Measurements from ENCODE around the gene GFI1B. TPM values are rescaled to one million over a fixed set of nuclear protein-coding genes. Genes with fewer than 3 reads are reported as not detected.
A peak's percentile ranks its signal among the peaks of the same experiment; 100 is the strongest.
"Not testable (repeated sequence)": the region's sequence is repeated elsewhere in the genome, so short reads cannot be mapped to it uniquely, and the experiment has no call there.

The GFI1B gene
- total RNA-seq, 1 experiment from 2014 or later = 0.53 TPM

DNA sequence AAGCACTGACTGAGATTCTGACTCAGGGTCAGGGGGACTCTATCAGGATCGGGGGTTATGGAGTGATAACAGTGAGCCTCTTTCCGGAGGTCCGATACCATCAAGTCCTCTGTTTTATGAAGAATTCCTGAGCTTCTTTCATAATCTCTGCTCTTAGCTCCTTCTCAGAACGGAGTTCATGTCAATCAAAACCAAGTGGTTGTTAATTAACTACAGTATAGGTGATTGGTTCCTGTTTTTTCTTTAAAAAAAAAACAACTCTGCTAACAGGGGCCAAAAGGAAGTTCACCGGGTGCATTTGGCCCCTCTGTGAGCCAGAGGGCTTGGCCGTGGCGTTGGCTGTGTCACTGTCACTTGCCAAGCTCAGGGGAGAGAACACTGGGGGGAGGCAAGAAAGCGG lies 4.0 kb downstream of the GFI1B start:
- H3K4me3 ChIP-seq = no peak overlapping the region
- no peaks in the 10 kb centered on the region for H3K36me3 ChIP-seq
- H3K9me3 ChIP-seq (replicated peaks) = no peaks in the 10 kb centered on the region
- no peak overlapping the region for H3K27ac ChIP-seq
- DNase-seq = no peak
- H3K27me3 ChIP-seq = peaks cover 82% of the 10 kb centered on the region
- peaks cover 11% of the 10 kb centered on the region; the same call in 1 of the 2 replicates for H3K4me1 ChIP-seq

DNA sequence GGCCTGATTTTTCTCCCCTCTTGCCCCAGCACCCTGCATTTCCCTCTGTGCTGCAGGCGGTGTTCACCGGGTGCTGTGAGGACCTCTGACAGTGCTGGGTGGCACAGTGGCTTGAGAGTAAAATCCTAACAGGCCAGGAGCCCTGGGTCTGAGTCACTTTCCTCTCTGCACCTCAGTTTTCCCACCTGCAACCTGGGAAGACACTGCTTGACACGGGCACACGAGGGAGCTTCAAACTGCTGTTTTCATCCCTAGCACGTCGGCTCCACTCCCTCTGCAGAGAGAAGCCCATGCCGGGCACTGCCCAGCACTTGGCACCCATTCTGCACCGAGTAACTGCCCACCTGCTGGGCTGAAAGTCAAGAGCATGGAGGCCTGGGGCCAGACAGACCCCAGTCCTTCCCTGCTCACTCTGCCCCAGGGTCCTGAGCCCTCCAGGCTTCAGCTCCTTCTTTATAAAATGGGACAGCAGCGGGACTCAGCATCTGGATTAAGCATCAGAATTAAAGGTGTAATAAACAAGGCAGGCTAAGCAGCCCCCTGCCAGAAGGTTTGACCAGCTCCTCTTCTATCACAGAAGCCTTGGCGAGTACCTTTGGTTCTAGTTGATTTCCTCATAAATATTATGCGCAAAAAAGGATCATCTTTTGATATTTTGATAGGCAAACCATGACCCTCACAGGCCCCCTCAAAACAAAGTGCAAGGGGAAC lies 5.2 kb downstream of the GFI1B start:
- Histone ChIP-seq H3K4me3 (no peak overlapping the region), H3K27ac (no peak overlapping the region), H3K36me3 (no peaks in the 10 kb centered on the region), H3K9me3 (replicated peaks) (no peaks in the 10 kb centered on the region), H3K4me1 (peaks cover 11% of the 10 kb centered on the region; the same call in 1 of the 2 replicates), H3K27me3 (peaks cover 79% of the 10 kb centered on the region)
- no peak for DNase-seq

DNA sequence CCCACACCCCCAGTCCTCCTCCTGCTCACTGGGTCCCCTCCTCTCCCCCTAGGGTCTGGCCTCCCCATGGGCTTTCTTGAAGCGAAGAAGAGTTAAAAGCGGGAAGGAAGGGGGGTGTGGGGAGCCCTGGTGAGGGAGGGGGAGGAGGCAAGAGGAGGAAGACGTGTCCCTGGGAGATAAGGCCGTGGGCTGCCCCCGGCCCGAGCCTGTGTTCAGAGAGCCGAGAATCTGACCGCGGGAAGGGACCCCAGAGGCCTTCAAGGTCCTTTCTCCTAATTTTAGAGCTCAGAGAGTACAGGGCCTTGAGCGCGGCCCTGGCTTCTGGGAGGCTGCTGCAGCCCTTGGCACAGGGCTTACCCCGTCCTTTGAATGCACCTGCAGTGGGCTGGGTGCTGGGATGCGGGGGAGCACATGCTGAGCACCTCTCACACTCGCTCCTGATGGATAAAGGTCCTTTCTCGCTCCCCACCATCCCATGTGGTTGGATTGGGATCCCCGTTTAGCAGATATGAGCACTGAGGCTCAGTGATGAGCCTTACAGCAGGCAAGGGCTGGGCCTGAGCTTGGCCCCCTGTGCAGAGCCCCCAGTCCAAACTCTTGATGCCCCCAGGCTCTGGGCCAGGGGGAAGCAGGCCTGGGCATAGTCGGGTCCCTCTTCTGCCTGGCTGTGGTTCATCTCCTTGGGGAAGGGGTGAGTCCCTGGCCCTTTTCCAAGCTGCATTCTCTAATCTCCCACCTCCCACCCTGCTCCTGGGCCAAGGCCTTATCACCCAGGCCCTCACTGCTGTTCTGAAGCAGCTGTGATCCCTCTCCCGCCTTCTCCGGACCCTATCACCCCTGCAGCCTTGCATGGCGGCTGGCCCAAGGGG lies 5.9 kb downstream of the GFI1B start:
- H3K4me3 ChIP-seq = no peak overlapping the region
- no peaks in the 10 kb centered on the region for H3K36me3 ChIP-seq
- no peaks in the 10 kb centered on the region for H3K9me3 ChIP-seq (replicated peaks)
- no peak for DNase-seq
- peaks cover 11% of the 10 kb centered on the region; the same call in 1 of the 2 replicates for H3K4me1 ChIP-seq
- H3K27ac ChIP-seq = no peak overlapping the region
- H3K27me3 ChIP-seq = peaks cover 73% of the 10 kb centered on the region

DNA sequence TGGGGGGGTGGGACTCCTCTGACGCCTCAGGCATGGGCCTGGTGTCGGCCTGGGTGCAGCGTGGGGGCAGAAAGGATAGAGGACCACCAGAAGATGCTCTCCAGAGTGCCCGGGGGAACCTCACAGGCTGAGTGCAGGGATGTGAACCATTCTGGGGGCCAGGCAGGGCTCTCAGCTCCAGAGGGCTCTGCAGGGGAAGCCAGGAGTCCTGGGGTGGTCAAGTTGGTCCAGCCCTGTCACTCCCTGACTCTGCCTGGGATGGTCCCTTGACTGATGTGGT lies 6.5 kb downstream of the GFI1B start:
- DNase-seq = no peak
- peaks cover 67% of the 10 kb centered on the region for H3K27me3 ChIP-seq
- H3K4me1 ChIP-seq = peaks cover 11% of the 10 kb centered on the region; the same call in 1 of the 2 replicates
- no peaks in the 10 kb centered on the region for H3K9me3 ChIP-seq (replicated peaks)
- no peak overlapping the region for H3K4me3 ChIP-seq
- no peak overlapping the region for H3K27ac ChIP-seq
- no peaks in the 10 kb centered on the region for H3K36me3 ChIP-seq

DNA sequence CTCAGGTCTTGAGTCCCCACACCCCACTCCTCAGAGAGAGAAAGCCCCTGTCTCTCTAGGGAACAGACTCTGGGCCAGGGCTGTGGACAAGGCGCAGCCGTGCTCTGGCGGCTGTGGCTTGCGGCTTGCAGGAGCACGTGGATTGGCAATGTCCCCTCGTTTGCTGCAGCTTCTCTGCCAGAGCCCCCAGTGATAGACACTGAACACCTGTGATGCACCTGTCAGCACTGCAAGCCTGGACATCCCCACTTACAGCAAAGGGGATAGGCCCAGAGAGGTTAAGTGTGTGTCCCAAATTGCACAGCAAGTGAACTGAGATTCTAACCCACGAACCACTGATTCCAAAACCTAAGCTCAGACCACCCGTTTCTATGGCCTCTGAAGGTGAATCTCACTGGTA lies 7.0 kb downstream of the GFI1B start:
- Histone ChIP-seq H3K9me3 (replicated peaks) (no peaks in the 10 kb centered on the region), H3K36me3 (no peaks in the 10 kb centered on the region), H3K27ac (no peak overlapping the region), H3K4me1 (peaks cover 11% of the 10 kb centered on the region; the same call in 1 of the 2 replicates), H3K4me3 (no peak overlapping the region), H3K27me3 (peaks cover 67% of the 10 kb centered on the region)
- DNase-seq = no peak

DNA sequence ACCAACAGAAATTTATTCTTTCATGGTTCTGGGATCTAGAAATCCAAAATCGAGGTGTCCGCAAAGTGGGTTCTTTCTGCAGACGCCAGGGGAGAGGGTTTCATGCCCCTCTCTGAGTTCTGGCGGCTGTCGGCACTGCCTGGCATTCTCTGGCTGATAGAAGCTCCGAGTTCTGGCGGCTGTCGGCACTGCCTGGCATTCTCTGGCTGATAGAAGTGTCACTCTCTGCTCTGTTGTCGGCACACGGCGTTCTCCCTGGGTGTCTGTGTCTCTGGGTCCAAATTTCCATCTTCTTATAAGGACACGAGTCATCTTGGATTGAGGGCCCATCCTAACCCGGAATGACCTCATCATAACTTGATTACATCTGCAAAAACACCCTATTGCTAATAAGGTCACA lies 7.6 kb downstream of the GFI1B start:
- no peaks in the 10 kb centered on the region for H3K36me3 ChIP-seq
- no peak for DNase-seq

DNA sequence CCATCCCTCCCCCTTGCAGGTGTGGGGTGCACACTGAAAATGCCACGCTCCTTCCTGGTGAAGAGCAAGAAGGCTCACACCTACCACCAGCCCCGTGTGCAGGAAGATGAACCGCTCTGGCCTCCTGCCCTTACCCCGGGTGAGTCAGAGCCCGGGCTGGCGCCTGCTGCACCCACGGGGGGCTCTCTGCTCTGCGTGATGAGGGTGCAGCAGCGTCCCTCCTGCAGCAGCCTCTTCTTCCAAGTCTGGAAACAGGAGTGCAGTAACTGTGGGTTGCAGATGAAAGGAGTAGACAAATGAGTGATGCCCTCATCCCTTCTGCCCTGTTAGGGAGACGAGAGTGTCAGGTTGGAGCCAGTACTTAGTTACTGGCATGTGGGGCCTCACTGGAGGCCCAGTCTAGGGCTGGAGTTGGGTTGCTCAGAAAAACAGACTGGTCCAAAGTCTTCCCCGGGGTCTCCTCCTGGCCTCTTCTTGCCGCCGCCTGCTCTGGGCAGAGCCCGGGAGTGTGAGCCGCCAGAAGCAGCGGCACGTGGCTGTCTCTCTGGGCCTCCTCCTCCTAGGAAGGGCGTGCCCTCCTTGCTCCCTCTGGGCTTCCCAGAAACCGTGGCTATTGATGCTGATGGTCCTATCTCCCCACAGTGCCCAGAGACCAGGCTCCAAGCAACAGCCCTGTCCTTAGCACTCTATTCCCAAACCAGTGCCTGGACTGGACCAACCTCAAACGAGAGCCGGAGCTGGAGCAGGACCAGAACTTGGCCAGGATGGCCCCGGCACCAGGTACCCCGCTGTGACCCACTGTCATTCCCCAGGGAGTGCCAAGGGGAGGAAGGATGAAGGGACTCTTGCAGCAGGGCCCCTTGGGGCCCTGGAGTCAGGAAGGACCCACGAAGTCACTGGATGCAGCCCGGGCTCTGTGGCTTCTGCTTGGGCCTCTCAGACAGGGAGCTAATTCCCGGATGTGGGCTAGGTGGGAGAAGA lies 8.4 kb downstream of the GFI1B start:
- Histone ChIP-seq H3K27me3 (peaks cover 70% of the 10 kb centered on the region), H3K36me3 (no peaks in the 10 kb centered on the region), H3K4me1 (peaks cover 11% of the 10 kb centered on the region; the same call in 1 of the 2 replicates), H3K4me3 (no peak overlapping the region), H3K27ac (no peak overlapping the region), H3K9me3 (replicated peaks) (no peaks in the 10 kb centered on the region)
- DNase-seq = peak in 1 of 2 experiments; percentile 37

More for the DNA sequence above, 7.6 kb downstream of the GFI1B start:
- peaks cover 11% of the 10 kb centered on the region; the same call in 1 of the 2 replicates for H3K4me1 ChIP-seq
- H3K9me3 ChIP-seq (replicated peaks) = no peaks in the 10 kb centered on the region
- no peak overlapping the region for H3K27ac ChIP-seq
- no peak overlapping the region for H3K4me3 ChIP-seq
- peaks cover 67% of the 10 kb centered on the region for H3K27me3 ChIP-seq

DNA sequence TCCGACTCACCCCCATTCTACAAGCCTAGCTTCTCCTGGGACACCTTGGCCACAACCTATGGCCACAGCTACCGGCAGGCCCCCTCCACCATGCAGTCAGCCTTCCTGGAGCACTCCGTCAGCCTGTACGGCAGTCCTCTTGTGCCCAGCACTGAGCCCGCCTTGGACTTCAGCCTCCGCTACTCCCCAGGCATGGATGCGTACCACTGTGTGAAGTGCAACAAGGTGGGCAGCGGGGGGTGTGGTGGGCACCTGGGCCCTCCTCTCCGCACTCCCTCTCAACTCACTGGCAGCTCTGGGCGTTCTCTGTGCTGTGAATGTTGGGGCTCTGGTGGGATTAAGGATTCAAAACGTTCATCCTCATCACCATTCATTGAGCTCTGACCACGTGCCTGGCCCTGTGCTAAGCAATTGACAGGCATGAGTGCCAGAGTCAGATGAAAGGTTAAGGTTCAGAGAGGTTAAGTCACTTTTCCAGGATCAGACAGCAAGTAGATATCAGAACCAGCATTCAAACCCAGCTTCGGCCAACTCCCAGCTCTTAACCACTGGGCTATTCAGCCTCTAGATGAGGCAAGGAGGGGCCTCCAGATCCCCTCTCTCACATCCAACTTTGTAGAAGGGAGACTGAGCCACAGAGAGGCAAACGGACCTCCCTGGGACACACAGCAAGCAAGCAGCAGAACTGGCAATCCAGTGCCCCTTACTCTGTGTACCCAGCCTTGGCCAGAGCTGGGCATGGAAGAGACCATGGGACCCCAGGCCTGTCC lies 9.9 kb downstream of the GFI1B start:
- H3K36me3 ChIP-seq = no peaks in the 10 kb centered on the region
- no peak for DNase-seq
- H3K27me3 ChIP-seq = peaks cover 67% of the 10 kb centered on the region
- no peak overlapping the region for H3K4me3 ChIP-seq
- peaks cover 11% of the 10 kb centered on the region; the same call in 1 of the 2 replicates for H3K4me1 ChIP-seq
- H3K27ac ChIP-seq = no peak overlapping the region
- H3K9me3 ChIP-seq (replicated peaks) = no peaks in the 10 kb centered on the region

DNA sequence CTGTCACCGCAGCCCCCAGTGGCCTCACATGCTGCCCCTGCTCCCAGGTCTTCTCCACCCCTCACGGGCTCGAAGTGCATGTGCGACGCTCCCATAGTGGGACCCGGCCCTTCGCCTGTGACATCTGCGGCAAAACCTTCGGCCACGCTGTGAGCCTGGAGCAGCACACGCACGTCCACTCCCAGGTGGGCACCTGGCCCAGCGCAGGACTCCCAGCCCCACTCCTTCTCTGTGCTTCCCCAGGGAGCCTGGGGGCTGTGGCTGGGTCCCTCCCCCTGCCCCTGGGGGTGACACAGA lies 10.5 kb downstream of the GFI1B start:
- Histone ChIP-seq H3K27ac (no peak overlapping the region), H3K4me1 (peaks cover 11% of the 10 kb centered on the region; the same call in 1 of the 2 replicates), H3K27me3 (peaks cover 67% of the 10 kb centered on the region), H3K36me3 (no peaks in the 10 kb centered on the region), H3K9me3 (replicated peaks) (no peaks in the 10 kb centered on the region), H3K4me3 (no peak overlapping the region)
- no peak for DNase-seq

DNA sequence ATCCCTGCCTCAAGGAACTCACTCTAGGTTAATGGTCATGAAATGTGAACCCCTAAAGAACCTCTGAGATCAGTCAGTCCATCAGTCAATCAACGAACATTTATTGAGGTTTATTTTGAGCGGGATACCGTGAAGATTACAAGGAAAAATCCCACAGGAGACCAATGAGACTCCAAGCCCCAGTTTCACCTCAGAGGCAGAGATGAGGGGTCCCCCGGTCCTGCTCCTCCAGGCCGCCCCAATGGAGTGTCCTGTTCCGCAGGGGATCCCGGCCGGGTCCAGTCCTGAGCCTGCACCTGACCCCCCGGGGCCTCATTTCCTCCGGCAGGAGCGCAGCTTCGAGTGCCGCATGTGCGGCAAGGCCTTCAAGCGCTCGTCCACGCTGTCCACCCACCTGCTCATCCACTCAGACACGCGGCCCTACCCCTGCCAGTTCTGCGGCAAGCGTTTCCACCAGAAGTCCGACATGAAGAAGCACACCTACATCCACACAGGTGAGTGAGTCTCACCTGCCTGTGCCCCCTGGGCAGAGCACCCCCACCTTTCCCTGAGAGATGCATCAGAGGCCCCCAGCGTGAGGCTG lies 11.0 kb downstream of the GFI1B start:
- Histone ChIP-seq H3K4me1 (peaks cover 13% of the 10 kb centered on the region; the same call in 1 of the 2 replicates), H3K36me3 (no peaks in the 10 kb centered on the region), H3K4me3 (no peak overlapping the region), H3K27ac (no peak overlapping the region), H3K27me3 (peaks cover 67% of the 10 kb centered on the region), H3K9me3 (replicated peaks) (no peaks in the 10 kb centered on the region)
- DNase-seq = no peak

DNA sequence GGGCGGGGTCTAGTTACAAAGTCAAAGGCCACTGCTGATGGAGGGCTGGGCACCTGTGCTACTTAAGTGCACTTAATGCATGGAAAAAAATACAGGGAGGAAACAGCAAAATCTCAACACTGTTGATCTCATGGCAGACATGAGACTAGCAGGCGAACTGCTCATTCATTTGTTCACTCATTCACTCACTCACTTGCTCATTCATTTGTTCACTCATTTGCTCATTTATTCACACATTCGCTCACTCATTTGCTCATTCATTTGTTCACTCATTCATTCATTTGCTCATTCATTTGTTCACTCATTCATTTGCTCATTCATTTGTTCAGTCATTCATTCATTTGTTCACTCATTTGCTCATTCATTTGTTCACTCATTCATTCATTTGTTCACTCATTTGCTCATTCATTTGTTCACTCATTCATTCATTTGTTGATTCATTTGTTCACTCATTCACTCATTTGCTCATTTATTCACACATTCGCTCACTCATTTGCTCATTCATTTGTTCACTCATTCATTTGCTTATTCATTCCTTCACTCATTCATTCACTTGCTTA lies 11.6 kb downstream of the GFI1B start:
- H3K27ac ChIP-seq; H3K9me3 ChIP-seq (replicated peaks); DNase-seq; H3K4me3 ChIP-seq; H3K36me3 ChIP-seq: not testable (repeated sequence)
- Histone ChIP-seq H3K4me1 (peaks cover 14% of the 10 kb centered on the region; the same call in 1 of the 2 replicates), H3K27me3 (peaks cover 70% of the 10 kb centered on the region)

DNA sequence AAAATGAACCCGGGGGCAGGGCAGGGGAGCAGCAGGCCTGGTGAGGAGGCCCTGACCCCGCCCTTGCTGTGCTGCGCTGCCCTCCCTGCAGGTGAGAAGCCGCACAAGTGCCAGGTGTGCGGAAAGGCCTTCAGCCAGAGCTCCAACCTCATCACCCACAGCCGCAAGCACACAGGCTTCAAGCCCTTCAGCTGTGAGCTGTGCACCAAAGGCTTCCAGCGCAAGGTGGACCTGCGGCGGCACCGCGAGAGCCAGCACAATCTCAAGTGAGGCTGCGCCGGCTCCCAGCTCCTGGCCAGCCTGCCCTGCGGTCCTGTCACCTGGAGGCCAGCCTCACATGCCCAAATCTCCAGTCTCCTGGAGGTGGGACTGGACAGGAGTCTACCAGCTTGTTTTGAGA lies 12.3 kb downstream of the GFI1B start:
- no peak for DNase-seq
- H3K4me1 ChIP-seq = peaks cover 14% of the 10 kb centered on the region; the same call in 1 of the 2 replicates
- H3K36me3 ChIP-seq = no peaks in the 10 kb centered on the region
- H3K9me3 ChIP-seq (replicated peaks) = no peaks in the 10 kb centered on the region
- H3K27me3 ChIP-seq = peaks cover 66% of the 10 kb centered on the region
- no peak overlapping the region for H3K4me3 ChIP-seq
- no peak overlapping the region for H3K27ac ChIP-seq
